ENCODE results near the gene ITK. TPM values are rescaled to one million over a fixed set of nuclear protein-coding genes. Genes with fewer than 3 reads are reported as not detected.

Gene ITK
- total RNA-seq, 1 donor, result not detected

GRCh38 chr5:157193699-157194424, 13.2 kb downstream of the ITK start:
- Histone ChIP-seq H2AFZ (ENCODE audit: low read length) (no peak overlapping the region), H3K4me2 (ENCODE audit: insufficient read depth, low read length) (no peak overlapping the region), H3K36me3 (ENCODE audit: insufficient read depth, low read length) (no peaks in the 10 kb centered on the region), H3K27ac (ENCODE audit: low read depth, low read length) (no peak overlapping the region), H3K4me1 (ENCODE audit: insufficient read depth, low read length) (no peaks in the 10 kb centered on the region), H4K20me1 (ENCODE audit: insufficient read depth, low read length) (no peaks in the 10 kb centered on the region), H3K4me3 (ENCODE audit: insufficient read depth, low read length) (no peak overlapping the region), H3K27me3 (ENCODE audit: insufficient read depth, low read length) (peaks cover 10% of the 10 kb centered on the region), H3K9me3 (ENCODE audit: low read depth, low read length) (no peaks in the 10 kb centered on the region), H3K79me2 (ENCODE audit: insufficient read depth, low read length) (no peaks in the 10 kb centered on the region)
- no peak for TF ChIP-seq CTCF (IDR thresholded peaks at IDR 0.05; ENCODE audit: extremely low read depth, low read depth, low read length)
- no peak for DNase-seq (ENCODE audit: insufficient read length, low spot score, missing footprints)

GRCh38 chr5:157196045-157196444, 15.4 kb downstream of the ITK start:
- no peak overlapping the region for H3K4me2 ChIP-seq (ENCODE audit: insufficient read depth, low read length)

GRCh38 chr5:157197086-157197485, 16.4 kb downstream of the ITK start:
- H3K27me3 ChIP-seq (ENCODE audit: insufficient read depth, low read length), result peaks cover 18% of the 10 kb centered on the region
- H2AFZ ChIP-seq (ENCODE audit: low read length), result no peak overlapping the region
- no peak overlapping the region for H3K4me2 ChIP-seq (ENCODE audit: insufficient read depth, low read length)
- H3K4me3 ChIP-seq (ENCODE audit: insufficient read depth, low read length), result no peak overlapping the region
- no peaks in the 10 kb centered on the region for H3K9me3 ChIP-seq (ENCODE audit: low read depth, low read length)
- no peak for TF ChIP-seq CTCF (IDR thresholded peaks at IDR 0.05; ENCODE audit: extremely low read depth, low read depth, low read length)
- no peaks in the 10 kb centered on the region for H3K36me3 ChIP-seq (ENCODE audit: insufficient read depth, low read length)
- no peaks in the 10 kb centered on the region for H3K4me1 ChIP-seq (ENCODE audit: insufficient read depth, low read length)
- H3K79me2 ChIP-seq (ENCODE audit: insufficient read depth, low read length), result no peaks in the 10 kb centered on the region
- H4K20me1 ChIP-seq (ENCODE audit: insufficient read depth, low read length), result no peaks in the 10 kb centered on the region
- DNase-seq (ENCODE audit: insufficient read length, low spot score, missing footprints), result no peak
- H3K27ac ChIP-seq (ENCODE audit: low read depth, low read length), result no peak overlapping the region

More at GRCh38 chr5:157196045-157196444, 15.4 kb downstream of the ITK start:
- Histone ChIP-seq H3K79me2 (ENCODE audit: insufficient read depth, low read length) (no peaks in the 10 kb centered on the region), H3K27me3 (ENCODE audit: insufficient read depth, low read length) (peaks cover 18% of the 10 kb centered on the region), H4K20me1 (ENCODE audit: insufficient read depth, low read length) (no peaks in the 10 kb centered on the region), H3K36me3 (ENCODE audit: insufficient read depth, low read length) (no peaks in the 10 kb centered on the region), H3K4me1 (ENCODE audit: insufficient read depth, low read length) (no peaks in the 10 kb centered on the region), H2AFZ (ENCODE audit: low read length) (no peak overlapping the region), H3K4me3 (ENCODE audit: insufficient read depth, low read length) (no peak overlapping the region), H3K27ac (ENCODE audit: low read depth, low read length) (no peak overlapping the region), H3K9me3 (ENCODE audit: low read depth, low read length) (no peaks in the 10 kb centered on the region)
- no peak for TF ChIP-seq CTCF (IDR thresholded peaks at IDR 0.05; ENCODE audit: extremely low read depth, low read depth, low read length)
- DNase-seq (ENCODE audit: insufficient read length, low spot score, missing footprints), result no peak

- Histone ChIP-seq H3K79me2 (ENCODE audit: insufficient read depth, low read length) (no peaks in the 10 kb centered on the region), H3K36me3 (ENCODE audit: insufficient read depth, low read length) (no peaks in the 10 kb centered on the region), H3K4me3 (ENCODE audit: insufficient read depth, low read length) (no peak overlapping the region), H2AFZ (ENCODE audit: low read length) (no peak overlapping the region), H3K27me3 (ENCODE audit: insufficient read depth, low read length) (peaks cover 18% of the 10 kb centered on the region), H3K4me2 (ENCODE audit: insufficient read depth, low read length) (no peak overlapping the region), H4K20me1 (ENCODE audit: insufficient read depth, low read length) (no peaks in the 10 kb centered on the region), H3K4me1 (ENCODE audit: insufficient read depth, low read length) (no peaks in the 10 kb centered on the region), H3K27ac (ENCODE audit: low read depth, low read length) (no peak overlapping the region), H3K9me3 (ENCODE audit: low read depth, low read length) (no peaks in the 10 kb centered on the region)
- no peak for DNase-seq (ENCODE audit: insufficient read length, low spot score, missing footprints)
- TF ChIP-seq CTCF (IDR thresholded peaks at IDR 0.05; ENCODE audit: extremely low read depth, low read depth, low read length), result no peak
Observed at GRCh38 chr5:157198277-157198986, 17.8 kb downstream of the ITK start.

Measured in osteoblast (primary cell).